Activated CD4-positive, alpha-beta T cell treated with anti-CD3 and anti-CD28 coated beads for 1 hour (primary cell): ENCODE results near the gene FTL.
A peak's percentile ranks its signal among the peaks of the same experiment; 100 is the strongest.

ENCODE experiments used
- DNase-seq: peaks from one replicate; pipeline ENCODE4 v3.0.0-alpha.2; 2020

Gene FTL

DNA sequence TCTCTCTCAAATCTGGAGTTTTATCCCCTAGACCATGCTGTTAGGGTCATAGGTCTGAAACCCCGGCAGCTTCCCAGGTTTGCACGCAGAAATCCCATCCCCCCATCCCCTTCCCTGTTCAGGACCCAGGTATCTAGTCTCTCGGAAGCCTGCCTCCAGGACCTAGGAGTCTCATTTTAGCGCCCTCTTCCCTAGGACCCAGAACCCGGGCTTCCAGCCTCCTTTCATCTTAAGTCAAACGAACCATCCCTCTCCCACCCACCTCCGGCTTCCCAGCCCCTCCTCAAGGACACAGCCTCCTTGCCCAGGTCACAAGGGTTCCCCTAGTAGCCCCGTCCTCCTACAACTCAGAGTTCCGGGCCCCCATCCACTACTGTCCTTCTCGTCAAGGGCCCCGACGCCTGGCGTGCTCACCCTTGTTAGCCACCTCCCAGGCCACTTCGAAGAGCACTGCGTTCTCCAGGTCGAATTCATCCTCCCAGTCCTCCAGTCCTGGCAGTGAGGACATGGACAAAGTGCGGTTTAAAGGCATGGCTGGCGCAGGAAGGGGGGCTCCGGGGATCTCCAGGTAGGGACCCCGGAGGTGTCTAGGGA is 27.6 kb downstream of the FTL start:
- no peak for DNase-seq

DNA sequence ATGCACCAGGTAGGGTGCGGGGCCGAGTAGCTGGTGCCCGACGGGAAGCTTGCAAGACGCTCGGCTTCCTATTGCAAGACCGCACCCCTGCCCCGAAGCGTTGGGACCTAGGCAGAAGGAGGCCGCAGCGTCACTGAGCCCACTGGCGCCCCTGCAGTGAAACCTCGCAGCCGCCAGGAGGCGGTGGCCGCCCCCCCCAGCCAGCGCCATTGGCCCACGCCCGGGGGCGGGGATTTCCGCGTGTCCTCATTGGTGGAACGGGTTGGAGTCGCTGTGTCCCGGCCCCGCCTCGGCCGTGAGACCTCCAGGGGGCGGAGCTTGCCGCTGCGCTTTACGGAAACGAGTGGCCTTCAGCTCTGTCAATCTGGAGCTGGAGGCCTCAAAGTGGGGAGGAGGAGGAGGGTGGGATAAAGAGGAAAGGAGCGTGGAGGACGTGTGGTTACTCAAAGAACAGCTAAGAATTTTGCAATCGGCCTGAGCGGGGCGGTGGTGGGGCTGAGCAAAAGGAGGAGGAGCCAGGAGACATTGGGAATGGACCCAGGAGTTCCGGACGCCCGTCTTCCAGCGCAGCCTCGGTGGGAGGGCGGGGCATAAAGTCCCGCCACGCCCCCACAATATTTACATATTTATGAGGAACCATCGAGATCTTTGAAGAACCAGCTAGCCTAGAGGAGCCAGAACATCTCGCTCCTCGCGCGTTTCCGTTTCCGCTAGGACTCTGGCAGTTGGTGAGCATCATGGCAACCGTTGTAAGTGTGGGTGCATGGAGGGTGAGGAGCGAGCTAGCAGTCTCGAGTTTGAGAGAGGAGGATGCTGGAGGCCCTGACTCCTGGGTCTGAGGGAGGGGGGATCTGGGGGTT is 28.3 kb downstream of the FTL start, which contains the start of the genes GYS1 and RUVBL2:
Gene GYS1, minus strand, starts transcription at position 135 of the 860 bp plus-strand sequence. CDS start 197 bp downstream, outside the sequence.
Gene RUVBL2, plus strand, starts transcription at position 713 of the 860 bp plus-strand sequence. Its CDS starts 25 bp downstream, at position 738.
- DNase-seq: peak; percentile 99

DNA sequence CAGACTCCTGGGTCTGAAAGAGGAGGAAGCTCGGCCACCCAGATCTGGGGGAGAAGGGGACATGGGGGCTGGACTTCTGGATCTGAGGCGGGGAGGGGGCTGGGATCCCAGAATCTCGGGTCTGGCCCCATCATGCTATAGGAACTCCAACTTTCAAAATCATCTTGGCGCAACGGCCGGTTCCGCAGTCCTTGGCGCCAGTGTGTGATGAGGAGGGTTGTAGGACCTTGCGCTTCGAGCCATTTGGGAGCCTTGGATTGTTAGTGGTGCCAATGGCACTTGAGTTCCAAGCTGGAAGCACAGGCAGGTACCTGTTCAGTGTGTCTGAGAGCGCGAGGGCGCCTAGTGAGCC is 28.9 kb downstream of the FTL start:
- no peak for DNase-seq

DNA sequence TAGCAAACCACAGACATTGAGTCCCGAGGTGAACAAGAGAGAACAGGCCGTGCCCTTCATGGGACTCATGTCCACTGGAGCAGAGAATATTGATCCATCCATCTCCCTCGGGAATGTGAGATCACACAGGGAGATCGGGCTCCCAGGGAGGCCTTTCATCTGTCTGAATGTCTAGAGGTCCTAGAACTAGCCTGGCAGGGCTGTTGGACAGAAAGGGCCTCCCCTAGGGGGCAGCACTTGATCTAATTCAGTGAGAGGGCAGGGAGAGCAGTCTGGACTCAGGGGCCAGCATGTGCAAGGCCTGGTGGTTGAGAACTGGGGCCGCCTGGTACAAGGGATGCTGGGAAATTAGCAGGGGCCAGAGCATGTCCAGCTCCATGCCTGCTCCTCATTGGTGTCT is 32.9 kb downstream of the FTL start:
- no peak for DNase-seq

DNA sequence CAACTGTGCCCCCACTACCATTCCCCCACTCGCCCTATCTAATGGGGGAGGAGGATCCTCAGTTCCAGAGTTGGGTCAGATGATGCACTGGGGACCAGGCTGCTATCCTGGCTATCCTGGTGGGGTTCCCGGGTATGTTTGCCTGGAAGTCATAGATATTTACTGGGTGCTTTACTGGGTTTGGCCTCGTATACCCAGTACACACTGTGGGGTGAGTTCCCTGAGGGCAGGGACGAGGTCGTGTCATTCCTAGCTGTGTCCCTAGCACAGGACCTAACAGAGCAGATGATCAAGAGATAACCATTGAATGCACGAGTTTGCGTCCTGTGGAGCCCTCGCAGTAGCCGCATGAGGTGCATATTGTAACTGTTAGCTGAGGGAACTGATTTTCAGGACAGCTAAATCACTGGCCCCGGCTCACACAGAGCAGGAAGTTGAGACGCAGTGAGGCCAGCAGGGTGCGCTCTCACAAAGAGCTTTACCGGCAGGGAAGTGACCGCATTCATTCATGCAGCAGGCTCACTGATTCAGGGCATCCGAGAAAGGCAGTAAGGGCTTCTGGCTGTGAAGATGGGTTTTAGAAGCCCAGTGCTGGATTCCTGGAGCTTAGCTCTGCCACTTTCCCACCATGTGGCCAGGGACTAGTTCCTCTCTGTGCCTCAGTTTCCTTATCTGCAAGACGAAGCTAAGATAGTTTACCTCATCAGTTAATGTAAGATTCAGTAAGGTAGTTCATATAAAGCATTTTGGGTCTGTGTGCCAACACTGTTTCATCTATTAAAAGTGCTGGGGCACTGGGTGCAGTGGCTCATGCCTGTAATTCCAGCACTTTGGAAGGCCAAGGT is 34.6 kb downstream of the FTL start:
- peak; percentile 55 for DNase-seq

DNA sequence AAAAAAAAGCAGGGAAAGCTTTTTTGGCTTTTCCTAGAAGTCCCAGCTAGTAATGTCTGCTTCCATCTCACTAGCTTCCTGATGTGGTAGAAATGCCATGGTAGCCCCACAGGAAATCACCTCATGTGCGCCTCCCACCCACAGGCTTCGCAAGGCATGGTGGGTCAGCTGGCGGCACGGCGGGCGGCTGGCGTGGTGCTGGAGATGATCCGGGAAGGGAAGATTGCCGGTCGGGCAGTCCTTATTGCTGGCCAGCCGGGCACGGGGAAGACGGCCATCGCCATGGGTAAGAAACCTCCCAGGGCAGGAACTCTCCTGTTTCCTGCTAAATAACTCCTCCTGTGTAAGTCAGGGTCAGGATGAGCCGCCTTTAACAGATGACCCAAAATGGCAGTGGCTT is 39.0 kb downstream of the FTL start:
- no peak for DNase-seq

DNA sequence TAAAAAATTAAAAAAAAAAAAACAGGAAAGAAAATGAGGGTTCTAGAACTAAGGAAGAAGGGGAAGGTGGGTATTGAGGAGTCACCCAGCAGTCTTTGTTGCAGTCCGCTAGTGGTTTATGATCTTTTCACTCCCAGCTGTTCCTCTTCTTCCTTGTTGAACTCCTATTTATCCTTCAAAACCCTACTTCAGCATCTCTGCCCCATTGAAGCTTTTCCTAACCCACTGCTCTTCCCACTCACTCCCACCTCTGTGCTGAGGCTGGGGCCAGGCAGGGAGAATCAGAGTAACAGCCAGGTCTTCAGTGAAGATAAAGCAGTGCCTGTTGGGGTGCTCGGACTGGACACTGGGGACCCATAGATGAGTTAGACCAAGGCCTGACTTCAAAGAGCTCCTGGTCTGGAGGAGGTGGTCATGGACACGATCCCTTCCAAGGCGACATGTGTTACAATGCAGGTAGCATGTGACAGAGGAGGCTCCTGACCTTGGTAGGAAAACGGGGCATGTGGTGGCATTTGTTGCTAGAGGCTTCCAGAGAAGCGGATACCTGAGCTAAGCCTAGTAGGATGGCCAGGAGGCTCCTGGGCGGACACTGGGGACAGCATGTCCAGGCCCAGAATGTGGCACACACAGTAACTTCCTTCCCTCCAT is 40.0 kb downstream of the FTL start:
- no peak for DNase-seq

DNA sequence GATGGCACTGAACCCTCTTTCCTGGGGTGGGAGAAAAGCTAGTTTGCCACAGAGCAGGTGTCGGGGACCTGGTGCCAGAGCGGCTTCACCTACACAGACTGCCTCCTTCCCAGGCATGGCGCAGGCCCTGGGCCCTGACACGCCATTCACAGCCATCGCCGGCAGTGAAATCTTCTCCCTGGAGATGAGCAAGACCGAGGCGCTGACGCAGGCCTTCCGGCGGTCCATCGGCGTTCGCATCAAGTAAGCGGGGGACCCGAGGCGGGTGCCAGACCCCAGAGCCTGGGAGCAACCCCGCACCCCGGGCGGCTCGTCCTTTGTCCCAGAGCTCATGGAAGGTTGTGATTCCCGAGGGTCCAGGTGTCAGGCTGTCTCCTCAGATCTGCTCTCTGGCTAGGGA is 41.8 kb downstream of the FTL start:
- no peak for DNase-seq

DNA sequence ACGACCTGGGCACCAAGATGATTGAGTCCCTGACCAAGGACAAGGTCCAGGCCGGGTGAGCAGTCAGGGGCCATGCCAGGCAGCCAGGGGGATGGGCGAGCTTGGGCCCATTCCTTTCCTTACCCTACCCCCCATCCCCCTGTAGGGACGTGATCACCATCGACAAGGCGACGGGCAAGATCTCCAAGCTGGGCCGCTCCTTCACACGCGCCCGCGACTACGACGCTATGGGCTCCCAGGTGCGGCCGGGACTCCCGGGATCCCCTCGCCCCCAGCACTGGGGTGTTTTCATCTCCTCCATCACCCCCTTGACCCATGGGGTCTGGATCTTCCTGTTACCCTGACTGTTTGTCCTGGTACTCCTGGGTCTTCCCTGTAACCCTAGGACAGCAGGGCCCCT is 44.7 kb downstream of the FTL start:
- DNase-seq: no peak

DNA sequence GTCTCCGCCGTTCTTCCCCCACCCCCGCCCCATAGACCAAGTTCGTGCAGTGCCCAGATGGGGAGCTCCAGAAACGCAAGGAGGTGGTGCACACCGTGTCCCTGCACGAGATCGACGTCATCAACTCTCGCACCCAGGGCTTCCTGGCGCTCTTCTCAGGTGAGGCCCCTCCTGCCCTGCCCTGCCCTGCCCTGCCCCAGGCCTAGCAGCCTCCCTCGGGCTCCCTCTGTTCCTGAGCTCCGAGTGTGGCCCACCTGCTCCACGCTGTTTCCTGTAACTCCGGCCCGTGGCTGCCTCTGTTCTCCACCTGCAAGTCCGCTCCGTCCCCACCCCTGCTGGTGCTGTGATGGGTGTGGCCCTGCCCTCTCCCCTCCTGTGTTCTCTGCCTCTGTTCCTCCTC is 45.3 kb downstream of the FTL start:
- no peak for DNase-seq

DNA sequence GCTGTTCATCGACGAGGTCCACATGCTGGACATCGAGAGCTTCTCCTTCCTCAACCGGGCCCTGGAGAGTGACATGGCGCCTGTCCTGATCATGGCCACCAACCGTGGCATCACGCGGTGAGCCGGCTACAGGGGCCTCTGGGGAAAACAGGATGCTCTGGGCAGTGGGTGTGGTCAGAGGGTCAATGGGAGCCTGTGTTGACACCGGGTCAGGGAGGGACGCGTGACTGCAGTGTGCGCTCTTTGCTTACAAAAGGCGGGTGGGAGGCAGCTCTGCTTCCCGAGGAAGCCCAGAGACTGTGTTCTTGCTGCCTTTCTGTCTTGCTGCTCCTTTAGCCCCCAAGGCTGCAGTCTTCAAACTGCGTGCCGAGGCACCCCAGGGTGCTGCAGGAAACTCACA is 46.1 kb downstream of the FTL start:
- no peak for DNase-seq

DNA sequence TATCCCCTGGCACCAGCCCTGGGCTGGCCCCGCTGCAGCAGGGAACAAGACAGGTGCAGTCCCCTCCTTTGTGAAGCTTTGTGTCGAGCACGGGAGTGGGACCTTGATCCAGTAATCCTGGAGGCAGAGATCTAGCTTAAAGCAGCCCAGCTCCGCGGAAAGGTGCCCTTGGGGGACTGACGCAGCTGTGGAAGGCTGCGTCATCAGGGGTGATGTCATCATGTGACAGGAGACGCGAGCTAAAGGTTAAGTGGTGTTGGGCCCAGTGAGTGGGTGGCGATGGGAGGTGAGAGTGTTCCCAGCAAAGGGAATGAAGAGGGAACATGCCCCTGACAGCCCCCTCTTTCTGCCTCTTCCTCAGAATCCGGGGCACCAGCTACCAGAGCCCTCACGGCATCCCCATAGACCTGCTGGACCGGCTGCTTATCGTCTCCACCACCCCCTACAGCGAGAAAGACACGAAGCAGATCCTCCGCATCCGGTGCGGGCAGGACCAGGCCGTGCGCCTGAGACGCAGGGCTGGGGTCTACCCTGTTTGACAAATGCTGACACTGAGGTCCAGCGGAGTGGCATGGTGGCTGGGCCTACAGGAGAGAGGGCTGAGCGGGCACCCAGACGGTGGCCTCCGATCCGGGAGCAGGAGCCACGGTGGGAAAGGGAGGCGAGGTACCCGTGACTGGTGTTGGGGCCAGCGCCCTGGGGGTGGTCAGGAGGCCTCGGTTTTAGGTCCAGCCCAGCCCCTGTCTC is 49.2 kb downstream of the FTL start:
- DNase-seq: no peak

DNA sequence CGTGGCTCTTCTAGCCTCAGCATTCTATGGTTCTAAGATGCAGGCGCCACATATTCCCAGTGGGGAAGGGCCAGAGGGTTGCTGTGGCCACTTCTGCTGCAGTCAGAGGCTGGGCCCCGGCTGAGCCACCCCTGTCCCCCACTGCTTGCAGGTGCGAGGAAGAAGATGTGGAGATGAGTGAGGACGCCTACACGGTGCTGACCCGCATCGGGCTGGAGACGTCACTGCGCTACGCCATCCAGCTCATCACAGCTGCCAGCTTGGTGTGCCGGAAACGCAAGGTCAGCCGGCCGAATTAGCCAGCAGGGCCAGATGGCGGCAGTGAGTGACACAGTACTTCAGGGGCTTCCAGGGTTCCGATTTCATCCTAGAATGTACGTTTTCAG is 49.8 kb downstream of the FTL start:
- DNase-seq: no peak

DNA sequence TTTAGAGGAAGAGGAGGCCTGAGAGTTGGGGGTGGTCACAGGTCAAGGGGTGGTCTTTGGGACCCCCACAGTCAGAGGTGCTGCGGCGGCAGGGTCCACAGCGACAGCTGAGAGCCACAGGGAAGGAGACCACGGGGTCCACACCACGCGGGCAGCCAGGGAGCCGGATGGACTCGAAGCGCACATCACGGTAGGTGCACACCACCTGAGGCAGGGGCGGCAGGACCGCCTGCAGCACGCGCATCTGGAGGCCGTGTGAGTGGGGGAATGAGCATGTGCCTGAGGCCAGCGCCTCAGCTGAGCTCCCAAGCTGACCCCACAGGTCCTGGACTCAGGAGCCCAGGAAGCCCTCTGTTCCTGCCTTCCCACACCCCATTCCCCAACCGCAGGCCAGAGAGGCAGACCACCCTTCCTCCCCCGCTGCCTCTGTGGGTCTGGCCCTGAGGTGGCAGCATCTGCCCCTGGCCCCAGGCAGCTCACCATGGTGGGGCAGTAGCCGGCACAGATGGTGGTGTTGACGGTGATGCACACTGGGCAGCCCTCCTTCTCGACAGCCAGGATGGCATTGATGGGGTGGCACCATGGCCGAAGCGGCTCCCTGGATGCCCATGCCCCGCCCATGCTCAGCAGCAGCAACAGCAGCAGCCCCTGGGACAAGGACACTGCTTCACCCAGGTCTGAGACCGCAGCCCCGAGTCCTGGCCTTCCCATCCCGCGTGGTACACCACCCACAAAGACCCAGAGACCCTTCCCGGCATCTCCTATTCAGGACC is 51.1 kb downstream of the FTL start:
- DNase-seq: no peak
